ENCODE results near the gene SLC26A11.
"Not testable (repeated sequence)": the region's sequence is repeated elsewhere in the genome, so short reads cannot be mapped to it uniquely, and the experiment has no call there.

The SLC26A11 gene

GRCh38 chr17:80246266-80246681 is 26.0 kb downstream of the SLC26A11 start:
- no peak for DNase-seq

GRCh38 chr17:80246726-80247125 is 26.5 kb downstream of the SLC26A11 start:
- no peak for DNase-seq

- no peak for DNase-seq
These were observed 27.3 kb downstream of the SLC26A11 start for GRCh38 chr17:80247561-80247960.

GRCh38 chr17:80248001-80248893 is 28.0 kb downstream of the SLC26A11 start:
- no peak for DNase-seq

- DNase-seq, result no peak
These were observed 28.9 kb downstream of the SLC26A11 start for GRCh38 chr17:80248894-80249710.

GRCh38 chr17:80251966-80252365 is 31.7 kb downstream of the SLC26A11 start:
- no peak for DNase-seq

- DNase-seq, result peak; percentile 78 to 88
These were observed 32.6 kb downstream of the SLC26A11 start for GRCh38 chr17:80252871-80253270.

- no peak for DNase-seq
These were observed 33.6 kb downstream of the SLC26A11 start for GRCh38 chr17:80253631-80254395.

GRCh38 chr17:80254396-80255251 is 34.4 kb downstream of the SLC26A11 start:
- peak; percentile 31 to 77 for DNase-seq

- DNase-seq, result no peak
These were observed 35.8 kb downstream of the SLC26A11 start for GRCh38 chr17:80256034-80256350.

GRCh38 chr17:80257716-80258213 is 37.5 kb downstream of the SLC26A11 start:
- DNase-seq, result no peak

- not testable (repeated sequence) for DNase-seq
These were observed 38.1 kb downstream of the SLC26A11 start for GRCh38 chr17:80258296-80258695.

GRCh38 chr17:80259457-80260068 is 39.3 kb downstream of the SLC26A11 start:
- no peak for DNase-seq

GRCh38 chr17:80260069-80260535 is 39.9 kb downstream of the SLC26A11 start:
- DNase-seq, result peak; percentile 76 to 77

- DNase-seq, result peak; percentile 31 to 37
These were observed 40.5 kb downstream of the SLC26A11 start, which contains the start of gene RNF213 for GRCh38 chr17:80260791-80261158. TSS of gene RNF213 (plus strand) at chr17:80260852. CDS start at chr17:80263682, 2,830 bp downstream.

- DNase-seq, result peak; percentile 43 to 59
These were observed 41.1 kb downstream of the SLC26A11 start for GRCh38 chr17:80261159-80261894.

GRCh38 chr17:80261895-80262279 is 41.7 kb downstream of the SLC26A11 start:
- no peak for DNase-seq

GRCh38 chr17:80262291-80262690 is 42.1 kb downstream of the SLC26A11 start:
- no peak for DNase-seq

GRCh38 chr17:80262775-80263244 is 42.6 kb downstream of the SLC26A11 start:
- DNase-seq, result no peak
